GM18498 (cell line): ENCODE results near the gene ATE1.
"Not testable (repeated sequence)": the region's sequence is repeated elsewhere in the genome, so short reads cannot be mapped to it uniquely, and the experiment has no call there.

Experiments used
- ATAC-seq: cut with Tn5 transposase; IDR thresholded peaks from one replicate; pipeline ENCODE4 v1.9.1; 2021; ENCODE audit warnings: mild to moderate bottlenecking, moderate library complexity; ENCODE audit not compliant: unreplicated experiment

Gene ATE1

DNA sequence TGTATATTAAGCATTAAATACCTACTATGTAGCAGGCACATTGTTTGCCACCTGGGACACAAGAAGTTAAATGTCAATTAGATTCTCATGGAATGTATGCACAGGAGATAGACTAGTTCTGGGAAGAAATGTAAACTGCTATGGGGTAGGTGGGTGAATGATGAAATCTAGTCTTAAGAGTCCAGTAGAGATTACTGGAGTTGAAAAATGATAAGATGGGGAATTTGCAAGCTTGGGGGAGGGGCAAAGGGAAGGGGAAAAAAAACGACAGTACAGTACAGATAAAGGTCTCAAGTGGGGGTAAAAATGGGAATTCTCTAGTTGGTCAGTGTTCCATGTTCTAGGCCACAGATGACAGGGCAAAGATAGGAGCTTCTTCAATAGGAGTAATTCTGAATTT, 94.4 kb downstream of the ATE1 start:
- no peak for ATAC-seq

DNA sequence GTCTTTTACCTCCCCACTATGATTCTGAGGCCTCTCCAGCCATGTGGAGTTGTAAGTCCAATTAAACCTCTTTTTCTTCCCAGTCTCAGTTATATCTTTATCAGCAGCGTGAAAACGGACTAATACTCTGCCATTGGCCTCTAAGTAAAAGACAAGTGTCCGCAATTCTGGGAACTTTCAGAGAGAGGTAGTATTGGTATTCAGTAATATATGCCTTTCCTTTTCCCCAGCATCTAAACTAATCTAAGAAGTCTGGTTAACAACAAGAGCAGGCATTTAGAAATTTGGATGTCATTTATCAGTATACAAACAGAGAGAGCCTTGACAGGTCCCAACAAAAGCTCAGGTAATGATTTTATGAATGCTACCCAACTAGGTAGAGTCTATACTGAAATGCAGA, 95.2 kb downstream of the ATE1 start:
- no peak for ATAC-seq

DNA sequence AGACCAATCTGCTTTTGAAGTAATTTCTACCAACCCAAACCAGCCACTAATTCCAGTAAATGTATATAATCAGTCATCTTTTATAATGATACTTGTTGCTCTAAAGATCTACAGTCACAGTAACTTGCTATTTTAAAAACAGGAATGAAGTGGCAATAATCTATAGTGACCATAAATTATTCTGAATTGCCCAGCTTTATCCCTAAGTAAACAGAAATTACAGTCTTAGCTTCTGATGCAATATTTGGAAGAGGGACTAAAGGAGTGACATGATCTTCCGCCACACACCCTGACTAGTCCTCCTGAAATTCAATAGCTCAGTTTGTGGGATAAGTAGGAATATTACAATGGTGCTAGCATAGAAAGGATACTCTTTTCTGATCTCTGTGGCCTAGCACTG, 96.1 kb downstream of the ATE1 start:
- no peak for ATAC-seq

DNA sequence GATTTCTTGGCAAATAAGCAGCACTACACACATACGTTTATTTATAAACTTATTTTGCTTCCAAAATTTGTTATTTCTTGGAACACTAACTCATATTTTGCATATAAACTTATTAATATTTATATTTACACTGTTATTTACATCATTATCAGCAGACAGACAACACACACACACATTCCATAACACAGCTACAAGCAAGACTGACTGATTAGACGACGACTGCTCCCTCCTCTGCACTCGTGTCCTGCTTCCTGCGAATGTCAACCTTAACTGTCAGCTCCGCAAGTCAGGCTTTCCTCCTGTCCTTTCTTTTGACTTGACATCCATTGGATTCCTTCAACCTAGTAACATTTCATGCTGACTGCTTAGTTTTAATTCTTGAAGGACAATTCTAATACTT, 96.6 kb downstream of the ATE1 start:
- ATAC-seq: no peak

DNA sequence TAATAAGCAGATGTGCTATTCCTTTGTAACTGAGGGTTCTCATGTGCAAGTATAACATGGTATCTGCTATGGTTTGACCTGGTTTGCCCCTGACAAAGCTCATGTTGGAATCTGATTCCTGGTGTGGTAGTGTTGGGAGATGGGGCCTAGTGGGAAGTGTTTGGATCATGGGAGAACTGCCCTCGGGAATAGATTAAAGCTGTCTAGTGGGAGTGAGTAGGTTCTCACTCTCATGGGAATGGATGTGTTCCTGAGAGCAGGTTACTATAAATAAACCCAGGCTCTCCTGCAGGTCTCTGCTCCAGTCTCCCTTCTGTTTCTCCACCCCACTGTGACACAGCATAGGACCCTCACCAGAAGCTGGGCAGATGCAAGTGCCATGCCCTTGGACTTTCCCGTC, 97.7 kb downstream of the ATE1 start:
- ATAC-seq: no peak

DNA sequence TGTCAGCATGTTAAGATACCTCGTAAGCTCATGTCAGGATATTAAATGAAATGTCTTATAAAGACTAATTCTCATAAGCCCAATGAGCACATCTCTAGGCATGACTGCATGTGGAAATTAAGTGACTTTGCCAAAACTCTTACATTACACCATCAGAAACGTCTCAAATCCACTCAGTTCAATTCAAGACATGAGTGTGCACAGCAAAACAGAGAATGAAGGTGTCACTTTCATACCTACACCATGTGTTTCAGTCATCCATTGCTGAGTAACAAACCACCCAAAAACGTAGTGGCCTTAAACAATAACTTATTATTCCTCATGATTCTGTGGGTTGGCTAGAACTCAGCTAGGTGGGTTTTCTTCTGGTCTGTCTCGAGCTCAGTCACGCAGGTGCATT, 99.8 kb downstream of the ATE1 start:
- ATAC-seq: no peak

DNA sequence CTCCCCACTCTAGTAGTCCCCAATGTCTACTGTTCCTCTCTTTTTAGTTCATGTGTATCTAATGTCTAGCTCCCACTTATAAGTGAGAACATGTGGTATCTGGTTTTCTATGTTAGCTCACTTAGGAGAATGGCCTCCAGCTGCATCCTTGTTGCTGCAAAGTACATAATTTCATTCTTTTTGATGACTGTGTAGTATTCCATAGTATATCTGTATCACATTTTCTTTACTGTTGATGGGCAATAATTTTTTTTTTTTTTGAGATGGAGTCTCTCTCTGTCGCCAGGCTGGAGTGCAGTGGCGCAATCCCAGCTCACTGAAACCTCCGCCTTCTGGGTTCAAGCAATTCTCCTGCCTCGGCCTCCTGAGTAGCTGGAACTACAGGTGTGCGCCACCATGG, 101.1 kb downstream of the ATE1 start:
- ATAC-seq: not testable (repeated sequence)

DNA sequence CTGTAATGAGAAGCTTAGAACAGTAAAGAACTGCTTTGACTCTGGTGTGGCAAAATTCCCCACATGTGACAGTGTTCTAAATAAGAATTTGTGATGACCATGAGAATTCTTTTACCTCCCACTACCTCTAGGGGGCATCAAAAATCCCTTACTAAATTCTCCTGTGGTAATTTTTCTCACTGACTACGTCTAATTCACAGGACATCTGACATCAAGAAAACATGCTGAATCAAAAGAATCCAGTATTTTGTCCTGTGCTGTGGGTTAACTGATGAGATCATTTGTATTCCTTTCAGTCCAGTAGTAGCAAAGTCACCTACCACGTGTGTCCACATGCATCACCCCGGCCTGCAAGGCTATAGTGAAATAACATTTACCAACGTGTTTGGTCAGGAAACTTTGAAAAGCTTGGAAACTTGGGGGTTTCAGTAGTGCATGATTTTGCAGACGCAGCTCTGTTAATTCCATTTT, 103.8 kb downstream of the ATE1 start:
- peak; percentile 39 for ATAC-seq

DNA sequence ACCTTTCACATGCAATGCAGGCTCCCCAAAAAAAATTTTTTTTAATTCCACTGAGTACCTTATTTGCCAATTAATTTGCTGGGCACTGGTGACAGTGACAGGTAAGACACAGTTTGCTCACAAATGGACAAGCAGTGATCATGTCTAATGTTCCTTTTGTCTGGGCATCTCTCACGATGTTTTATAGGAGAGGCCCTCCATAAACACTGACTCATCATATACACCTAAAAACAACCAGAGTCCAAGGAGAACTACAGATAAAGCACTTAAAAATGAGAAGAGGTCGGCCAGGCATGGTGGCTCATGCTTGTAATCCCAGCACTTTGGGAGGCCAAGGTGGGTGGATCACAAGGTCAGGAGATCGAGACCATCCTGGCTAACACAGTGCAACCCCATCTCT, 105.1 kb downstream of the ATE1 start:
- ATAC-seq: no peak

DNA sequence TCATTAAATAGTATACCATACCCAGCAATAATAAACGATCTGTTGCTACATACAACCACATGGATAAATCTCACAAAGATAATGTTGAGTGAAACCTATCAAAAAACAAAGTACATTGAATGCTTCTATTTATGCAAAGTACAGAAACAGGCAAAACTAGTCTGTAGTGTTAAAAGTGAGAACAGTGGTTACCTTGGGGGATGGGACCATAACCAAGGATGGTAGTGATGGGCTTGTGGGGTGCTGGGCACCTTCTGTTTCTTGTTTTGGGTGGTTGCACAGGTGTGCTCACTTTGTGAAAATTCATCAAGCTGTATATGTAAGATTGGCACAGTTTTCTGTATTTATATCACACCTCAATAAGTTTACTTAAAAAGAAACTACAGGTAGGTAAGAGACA, 105.7 kb downstream of the ATE1 start:
- no peak for ATAC-seq

DNA sequence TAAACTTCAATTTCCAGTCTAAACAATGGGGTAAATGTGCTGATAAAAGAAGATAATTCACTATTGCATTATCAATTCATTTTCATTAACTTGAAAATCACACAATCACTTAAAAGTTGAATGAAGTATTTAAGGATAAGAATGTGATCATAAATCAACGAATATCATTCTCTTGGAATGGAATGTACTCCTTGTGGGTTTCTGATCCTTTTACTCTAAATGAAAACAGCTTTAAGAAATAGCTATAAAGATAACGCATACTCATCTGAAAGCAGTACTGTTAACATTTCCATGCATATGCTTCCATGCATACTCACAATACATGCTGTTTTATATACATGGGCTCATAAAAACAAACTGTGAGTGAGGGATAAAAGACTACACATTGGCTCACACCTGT, 108.8 kb downstream of the ATE1 start:
- no peak for ATAC-seq

DNA sequence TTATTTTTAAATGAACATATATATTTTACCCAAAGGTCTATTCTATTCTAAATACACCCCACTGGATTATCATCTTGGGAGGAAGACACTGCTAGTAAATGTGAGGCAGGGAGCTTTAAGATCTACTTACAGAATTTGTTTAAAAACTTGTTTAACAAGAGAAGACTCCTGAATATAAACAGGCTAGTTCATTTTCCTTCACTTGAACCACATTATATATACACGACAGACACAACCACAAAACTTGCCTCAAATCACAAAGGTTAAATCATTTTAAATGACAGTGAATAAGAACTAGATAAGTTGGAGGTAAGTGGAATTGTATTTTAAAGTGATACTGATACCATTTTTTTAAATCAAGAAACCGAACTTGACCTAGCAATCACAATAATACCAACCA, 109.2 kb downstream of the ATE1 start:
- ATAC-seq: no peak

DNA sequence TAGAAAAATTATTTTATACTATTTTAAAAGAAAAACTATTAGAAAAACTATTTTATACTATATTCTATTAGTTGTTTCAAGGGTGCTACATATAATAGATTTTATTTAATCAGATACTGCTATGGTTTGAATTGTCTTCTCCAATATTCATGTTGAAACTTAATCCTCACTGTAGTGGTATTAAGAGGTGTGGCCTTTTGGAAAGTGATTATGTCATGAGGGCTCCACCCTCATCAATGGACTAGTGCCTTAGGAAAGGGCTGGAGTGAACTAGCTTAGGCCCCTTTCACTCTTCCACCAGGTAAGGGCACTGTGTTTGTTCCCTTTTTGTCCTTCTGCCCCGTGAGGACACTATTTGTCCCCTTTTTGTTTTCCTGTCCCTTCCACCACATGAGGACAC, 111.6 kb downstream of the ATE1 start:
- ATAC-seq: no peak

DNA sequence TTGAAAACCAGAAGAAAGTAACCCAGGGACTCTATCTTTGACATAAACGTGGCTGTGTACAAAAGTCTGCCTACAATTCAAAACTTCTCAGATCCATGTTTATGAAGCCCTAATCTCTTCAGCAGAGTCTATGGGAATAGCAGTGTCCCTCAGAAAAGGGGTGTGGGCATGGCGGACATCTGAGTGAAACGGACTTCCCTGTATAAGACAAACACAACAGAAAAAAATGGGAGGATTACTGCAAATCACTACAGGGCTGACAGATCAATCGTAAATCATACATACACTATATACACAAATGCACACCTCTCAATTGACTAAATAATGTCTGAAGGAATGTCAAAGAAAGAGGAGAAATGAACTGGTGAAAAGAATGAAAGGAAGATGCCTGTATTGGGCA, 114.0 kb downstream of the ATE1 start:
- no peak for ATAC-seq

DNA sequence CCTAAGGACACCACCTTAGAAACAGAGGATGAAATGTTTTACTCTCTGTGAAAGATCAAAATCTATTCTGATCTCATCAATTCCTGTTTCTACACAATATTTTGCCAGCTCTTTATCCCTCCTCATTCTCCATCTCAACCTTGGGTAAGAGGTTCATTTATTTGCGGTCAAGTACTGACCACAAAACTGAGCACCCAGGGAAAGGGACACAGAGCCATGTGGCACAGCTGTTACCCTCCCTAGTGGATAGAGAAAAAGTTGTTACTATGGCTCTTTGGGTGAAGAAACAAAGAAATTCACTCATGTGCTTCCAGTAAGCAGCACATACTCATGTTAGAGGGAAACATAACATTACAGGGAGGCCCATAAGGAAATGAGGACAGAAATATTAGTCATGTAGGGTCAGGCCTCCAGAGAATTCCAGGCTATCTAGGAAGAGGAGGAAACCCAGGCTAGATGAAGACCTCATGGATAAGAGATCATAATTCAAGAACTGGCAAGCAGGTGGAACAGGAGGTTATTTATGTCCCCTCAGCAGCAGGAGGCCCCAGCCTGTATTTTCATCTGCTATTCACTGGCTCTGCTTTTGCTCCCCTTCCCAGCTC, 114.5 kb downstream of the ATE1 start:
- no peak for ATAC-seq

DNA sequence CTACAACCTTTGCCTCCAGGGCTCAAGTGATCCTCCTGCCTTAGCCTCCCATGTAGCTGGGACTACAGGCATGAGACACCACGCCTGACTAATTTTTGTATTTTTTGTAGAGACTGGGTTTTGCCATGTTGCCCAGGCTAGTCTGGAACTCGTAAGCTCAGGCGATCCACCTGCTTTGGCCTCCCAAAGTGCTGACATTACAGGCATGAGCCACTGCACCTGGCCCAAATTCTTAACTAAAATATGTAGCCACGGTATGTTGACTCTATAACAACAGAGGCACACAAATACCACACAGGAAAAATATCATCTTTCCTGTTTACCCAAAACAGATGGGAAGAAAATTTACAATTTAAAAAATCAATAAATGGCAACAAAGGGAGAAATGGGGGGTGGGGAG, 115.8 kb downstream of the ATE1 start:
- ATAC-seq: no peak

DNA sequence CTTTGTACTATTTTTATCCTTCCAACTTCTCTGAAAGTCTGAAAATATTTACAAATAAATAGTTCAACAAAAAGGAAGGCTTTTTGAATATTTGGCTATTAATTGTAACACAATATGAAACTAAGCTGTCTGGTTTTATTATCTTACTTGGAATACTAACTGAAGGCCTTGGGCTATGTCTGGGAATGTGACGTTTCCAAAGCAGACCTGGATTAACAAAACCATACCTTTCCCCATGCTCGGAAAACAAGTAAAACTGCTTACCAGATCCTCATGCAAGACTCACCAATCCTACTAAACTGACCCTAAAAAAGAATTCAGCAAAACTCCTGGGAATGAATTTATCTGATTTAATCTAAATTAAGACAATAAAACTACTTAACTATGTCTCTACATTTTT, 116.4 kb downstream of the ATE1 start:
- ATAC-seq: no peak

DNA sequence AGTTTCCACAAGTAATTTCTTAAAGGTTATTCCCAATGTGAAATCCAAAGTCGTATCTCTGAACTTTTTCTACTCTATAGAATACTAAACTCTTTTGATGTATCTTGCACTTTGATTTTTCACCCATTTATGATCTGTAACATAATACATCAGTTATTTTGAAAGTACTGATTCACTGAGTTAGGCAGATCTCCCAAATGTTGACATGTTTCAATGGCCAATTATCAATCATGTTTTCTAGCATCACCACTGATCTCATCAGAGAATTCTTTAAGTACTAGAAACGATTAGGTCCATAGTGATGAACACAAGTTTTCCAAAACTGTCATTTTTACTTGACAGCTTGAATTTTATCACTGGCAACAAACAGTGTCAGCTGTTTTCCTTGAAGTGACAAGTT, 119.0 kb downstream of the ATE1 start:
- no peak for ATAC-seq

DNA sequence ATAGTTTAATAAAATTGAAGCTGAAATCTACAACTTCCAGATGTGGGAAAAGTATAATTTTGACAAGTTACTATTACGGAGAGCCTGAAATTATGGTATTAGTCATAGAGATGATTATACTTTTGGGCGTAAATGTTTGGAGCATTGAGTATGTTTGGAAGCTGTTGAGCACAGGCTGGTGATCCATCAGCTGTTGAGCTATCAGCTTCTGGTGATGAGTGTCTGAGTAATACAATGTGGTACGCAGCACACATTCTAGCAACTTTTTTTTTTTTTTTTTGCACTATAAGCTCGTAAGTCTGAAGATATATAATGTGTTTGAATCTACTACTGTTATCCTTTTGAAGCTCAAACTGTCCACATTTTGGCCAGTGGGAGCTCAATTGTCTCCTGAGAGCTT, 123.4 kb downstream of the ATE1 start:
- ATAC-seq: no peak

DNA sequence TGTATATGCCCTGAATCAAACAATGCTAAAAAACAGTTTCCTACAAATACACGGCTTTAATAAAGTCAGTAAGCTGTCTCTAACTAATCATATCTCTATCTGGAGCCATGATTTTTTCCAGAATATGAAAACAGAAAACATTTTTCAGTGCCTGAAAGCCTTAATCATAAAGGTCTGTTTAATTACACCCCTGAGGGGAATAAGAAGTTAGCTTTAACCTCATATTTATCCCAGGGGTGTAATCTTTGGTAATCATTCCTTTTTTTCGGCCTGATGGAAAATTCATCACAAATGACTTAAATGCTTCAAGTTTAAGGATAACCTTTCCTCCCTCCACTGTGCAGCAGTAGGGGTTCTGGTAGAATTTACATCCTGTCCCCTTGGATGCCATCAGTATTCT, 124.2 kb downstream of the ATE1 start:
- ATAC-seq: no peak

DNA sequence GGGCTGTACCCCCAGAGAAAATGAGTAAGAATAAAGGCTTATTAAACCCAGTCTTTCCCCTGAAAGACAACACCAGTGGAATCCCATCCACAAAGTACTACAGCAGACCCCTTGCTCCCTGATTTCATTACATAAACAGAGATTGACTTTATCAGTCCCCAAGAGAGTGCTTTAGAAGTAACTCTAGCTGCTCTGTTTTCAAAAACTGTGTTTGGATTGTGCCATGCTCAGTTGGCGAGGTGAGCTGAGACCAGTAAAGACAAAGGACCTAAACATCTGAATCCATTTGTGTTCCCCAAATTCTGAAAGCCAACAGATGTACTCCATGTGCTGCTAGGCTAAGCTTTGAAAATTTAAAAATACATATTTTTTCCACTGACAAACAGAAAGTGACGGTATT, 127.0 kb downstream of the ATE1 start:
- ATAC-seq: no peak

DNA sequence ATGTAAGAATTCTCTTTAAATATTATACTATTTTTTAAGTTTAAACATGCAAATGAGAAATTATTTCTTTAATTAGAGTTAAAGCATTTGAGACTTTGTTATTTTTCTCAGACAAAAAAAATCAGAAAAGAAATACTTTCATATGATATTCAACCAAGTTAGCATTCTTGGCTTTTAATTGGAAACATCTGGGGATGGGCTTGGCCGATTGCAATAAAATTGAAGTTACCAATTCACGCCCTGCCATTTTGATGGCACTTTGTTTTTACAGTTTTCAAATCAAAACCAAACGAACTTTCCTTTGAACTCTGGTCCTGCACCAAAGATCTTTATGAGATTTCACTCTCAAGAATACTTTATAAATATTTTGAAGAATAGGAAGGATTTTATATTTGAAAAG, 127.7 kb downstream of the ATE1 start:
- ATAC-seq: no peak

DNA sequence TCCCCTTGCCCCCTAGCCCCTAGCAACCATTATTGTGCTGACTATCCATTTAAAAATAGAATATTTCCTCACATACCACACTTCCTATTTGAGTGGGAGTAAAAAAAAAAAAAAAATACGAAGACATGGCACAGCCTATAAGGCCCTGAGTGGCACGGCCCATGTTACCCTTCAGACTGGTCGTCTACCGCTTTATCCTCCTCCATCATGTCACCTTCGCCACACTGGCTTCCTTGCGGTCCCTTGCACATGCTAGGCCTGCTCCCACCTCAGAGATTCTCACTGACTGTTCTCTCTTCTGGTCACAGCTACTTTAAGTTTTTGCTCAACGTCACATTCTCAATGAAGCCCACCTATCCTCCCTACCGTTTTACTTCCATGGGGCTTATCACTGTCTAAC, 130.3 kb downstream of the ATE1 start:
- no peak for ATAC-seq

DNA sequence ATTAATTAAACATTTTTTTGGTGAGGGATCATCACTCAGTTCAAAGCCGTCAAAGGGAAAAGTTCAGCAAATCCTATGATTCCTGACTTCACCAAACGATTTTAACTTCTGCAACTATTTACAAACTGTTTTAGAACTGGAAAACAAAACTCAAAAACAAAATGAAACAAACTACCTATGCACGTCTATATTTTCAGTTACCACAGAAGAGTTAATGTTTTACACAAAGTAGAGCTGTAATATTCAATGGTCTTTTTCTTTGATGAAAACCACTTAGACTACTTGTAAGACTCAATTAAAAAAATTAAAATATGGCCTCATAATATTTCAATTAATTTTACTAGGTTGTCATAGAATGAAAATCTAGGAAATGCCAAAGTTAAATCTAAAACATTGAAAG, 131.5 kb downstream of the ATE1 start:
- ATAC-seq: peak; percentile 69
